ENCODE results near the gene PMPCA. TPM values are rescaled to one million over a fixed set of nuclear protein-coding genes. Genes with fewer than 3 reads are reported as not detected.

The PMPCA gene
- total and polyA plus RNA-seq, 7 donors = 22.9 to 49.9 (median 27.1) TPM

DNA sequence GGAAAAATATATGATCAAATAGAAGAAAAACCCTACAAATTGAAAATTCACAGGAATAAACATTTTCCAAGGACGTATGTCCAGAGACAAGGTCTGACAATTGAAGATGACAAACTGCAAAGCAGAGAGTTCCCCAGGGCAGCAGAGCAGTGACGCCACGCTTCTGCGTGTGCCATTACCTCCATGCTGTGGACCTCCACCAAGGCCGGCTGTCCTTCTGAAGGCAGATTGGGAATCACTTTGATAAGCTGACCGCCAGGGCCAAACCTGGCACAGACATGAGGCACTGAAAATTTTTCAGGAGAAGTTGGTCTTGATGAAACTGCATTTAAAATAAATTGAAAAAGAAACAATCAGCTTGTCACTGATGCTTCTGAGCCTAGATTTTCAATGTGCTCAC is 53.8 kb downstream of the PMPCA start:
- no peak for DNase-seq
- Histone ChIP-seq H3K9me3 (no peaks in the 10 kb centered on the region), H3K27ac (no peak overlapping the region), H3K4me1 (no peaks in the 10 kb centered on the region), H3K4me3 (no peak overlapping the region), H3K36me3 (peaks cover 49 to 100% (median 85%) of the 10 kb centered on the region in 4 donors), H3K27me3 (no peaks in the 10 kb centered on the region)
- intact Hi-C loops (cut with DNase I) = no loop called here
- WGBS, 2 donors = 95 to 96% methylated on average over 6 of the region's 6 CpGs
- TF ChIP-seq, protein P1, sequence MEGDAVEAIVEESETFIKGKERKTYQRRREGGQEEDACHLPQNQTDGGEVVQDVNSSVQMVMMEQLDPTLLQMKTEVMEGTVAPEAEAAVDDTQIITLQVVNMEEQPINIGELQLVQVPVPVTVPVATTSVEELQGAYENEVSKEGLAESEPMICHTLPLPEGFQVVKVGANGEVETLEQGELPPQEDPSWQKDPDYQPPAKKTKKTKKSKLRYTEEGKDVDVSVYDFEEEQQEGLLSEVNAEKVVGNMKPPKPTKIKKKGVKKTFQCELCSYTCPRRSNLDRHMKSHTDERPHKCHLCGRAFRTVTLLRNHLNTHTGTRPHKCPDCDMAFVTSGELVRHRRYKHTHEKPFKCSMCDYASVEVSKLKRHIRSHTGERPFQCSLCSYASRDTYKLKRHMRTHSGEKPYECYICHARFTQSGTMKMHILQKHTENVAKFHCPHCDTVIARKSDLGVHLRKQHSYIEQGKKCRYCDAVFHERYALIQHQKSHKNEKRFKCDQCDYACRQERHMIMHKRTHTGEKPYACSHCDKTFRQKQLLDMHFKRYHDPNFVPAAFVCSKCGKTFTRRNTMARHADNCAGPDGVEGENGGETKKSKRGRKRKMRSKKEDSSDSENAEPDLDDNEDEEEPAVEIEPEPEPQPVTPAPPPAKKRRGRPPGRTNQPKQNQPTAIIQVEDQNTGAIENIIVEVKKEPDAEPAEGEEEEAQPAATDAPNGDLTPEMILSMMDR (IDR thresholded peaks at IDR 0.05) = no peak
- TF ChIP-seq POLR2AphosphoS5 (IDR thresholded peaks at IDR 0.05) (no peak), POLR2A (IDR thresholded peaks at IDR 0.05) (no peak), EP300 (IDR thresholded peaks at IDR 0.05) (no peak)

GRCh38 chr9:136465500-136466154 is 55.2 kb downstream of the PMPCA start:
- Histone ChIP-seq H3K4me1 (no peaks in the 10 kb centered on the region), H3K27me3 (no peaks in the 10 kb centered on the region), H3K9me3 (no peaks in the 10 kb centered on the region), H3K36me3 (peaks cover 44 to 100% (median 86%) of the 10 kb centered on the region in 4 donors), H3K4me3 (no peak overlapping the region), H3K27ac (no peak overlapping the region)
- WGBS, 2 donors = 96% methylated on average over 27 of the region's 27 CpGs
- intact Hi-C loops (cut with DNase I) = no loop called here
- no peak for DNase-seq
- TF ChIP-seq, protein P1 (IDR thresholded peaks at IDR 0.05) = no peak
- no peak for TF ChIP-seq POLR2A (IDR thresholded peaks at IDR 0.05)
- TF ChIP-seq POLR2AphosphoS5 (IDR thresholded peaks at IDR 0.05) = no peak
- TF ChIP-seq EP300 (IDR thresholded peaks at IDR 0.05) = no peak

- Histone ChIP-seq H3K36me3 (peaks cover 44 to 100% (median 86%) of the 10 kb centered on the region in 4 donors), H3K27me3 (no peaks in the 10 kb centered on the region), H3K27ac (no peak overlapping the region), H3K4me1 (no peaks in the 10 kb centered on the region), H3K9me3 (no peaks in the 10 kb centered on the region), H3K4me3 (no peak overlapping the region)
- TF ChIP-seq EP300 (IDR thresholded peaks at IDR 0.05) (no peak), POLR2AphosphoS5 (IDR thresholded peaks at IDR 0.05) (no peak), POLR2A (IDR thresholded peaks at IDR 0.05) (no peak)
- TF ChIP-seq, protein P1 (IDR thresholded peaks at IDR 0.05) = no peak
- intact Hi-C loops (cut with DNase I) = no loop called here
- WGBS, 2 donors = 97% methylated on average over 30 of the region's 30 CpGs
- no peak for DNase-seq
Observed at GRCh38 chr9:136466155-136466541, 55.7 kb downstream of the PMPCA start.

DNA sequence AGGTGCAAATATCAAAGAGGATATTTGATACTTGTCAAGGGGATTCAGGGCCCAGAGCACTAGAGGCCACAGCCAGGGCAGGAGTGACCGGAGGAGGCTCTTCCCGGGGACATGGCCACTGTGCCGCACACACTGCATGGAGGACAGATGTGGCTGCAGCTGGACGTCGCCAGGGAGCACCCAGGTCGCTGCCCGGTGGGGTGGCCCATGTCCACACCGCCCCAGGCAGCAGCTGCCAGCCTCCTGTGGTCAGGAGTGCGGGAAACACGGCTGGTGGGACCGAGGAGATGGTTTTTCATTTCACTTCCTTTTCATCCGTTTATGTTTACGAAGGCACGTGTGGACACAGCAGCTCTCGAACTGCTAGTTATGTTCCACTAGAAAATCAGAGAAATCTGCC is 57.3 kb downstream of the PMPCA start:
- intact Hi-C loops (cut with DNase I) = no loop called here
- Histone ChIP-seq H3K27ac (no peak overlapping the region), H3K9me3 (no peaks in the 10 kb centered on the region), H3K27me3 (no peaks in the 10 kb centered on the region), H3K4me3 (no peak overlapping the region), H3K36me3 (peaks cover 38 to 100% (median 83%) of the 10 kb centered on the region in 4 donors), H3K4me1 (no peaks in the 10 kb centered on the region)
- no peak for DNase-seq
- TF ChIP-seq POLR2AphosphoS5 (IDR thresholded peaks at IDR 0.05) (no peak), EP300 (IDR thresholded peaks at IDR 0.05) (no peak), POLR2A (IDR thresholded peaks at IDR 0.05) (no peak)
- TF ChIP-seq, protein P1 (IDR thresholded peaks at IDR 0.05) = no peak
- WGBS, 2 donors = 90 to 91% methylated on average over 15 of the region's 15 CpGs

- Histone ChIP-seq H3K4me1 (no peaks in the 10 kb centered on the region), H3K4me3 (no peak overlapping the region), H3K27me3 (no peaks in the 10 kb centered on the region), H3K27ac (no peak overlapping the region), H3K9me3 (no peaks in the 10 kb centered on the region), H3K36me3 (peaks cover 39 to 100% (median 76%) of the 10 kb centered on the region in 4 donors)
- DNase-seq = no peak
- intact Hi-C loops (cut with DNase I) = no loop called here
- 91 to 95% methylated on average over 11 of the region's 11 CpGs for WGBS, 2 donors
- TF ChIP-seq, protein P1 (IDR thresholded peaks at IDR 0.05) = no peak
- no peak for TF ChIP-seq POLR2AphosphoS5 (IDR thresholded peaks at IDR 0.05)
- no peak for TF ChIP-seq EP300 (IDR thresholded peaks at IDR 0.05)
- TF ChIP-seq POLR2A (IDR thresholded peaks at IDR 0.05) = no peak
Observed at GRCh38 chr9:136470356-136470755, 59.9 kb downstream of the PMPCA start.
